ENCODE results near the gene AMPD2. TPM values are rescaled to one million over a fixed set of nuclear protein-coding genes. Genes with fewer than 3 reads are reported as not detected.

Gene AMPD2
- polyA plus RNA-seq, 4 donors: 25.9 to 50.8 (median 35.2) TPM

DNA sequence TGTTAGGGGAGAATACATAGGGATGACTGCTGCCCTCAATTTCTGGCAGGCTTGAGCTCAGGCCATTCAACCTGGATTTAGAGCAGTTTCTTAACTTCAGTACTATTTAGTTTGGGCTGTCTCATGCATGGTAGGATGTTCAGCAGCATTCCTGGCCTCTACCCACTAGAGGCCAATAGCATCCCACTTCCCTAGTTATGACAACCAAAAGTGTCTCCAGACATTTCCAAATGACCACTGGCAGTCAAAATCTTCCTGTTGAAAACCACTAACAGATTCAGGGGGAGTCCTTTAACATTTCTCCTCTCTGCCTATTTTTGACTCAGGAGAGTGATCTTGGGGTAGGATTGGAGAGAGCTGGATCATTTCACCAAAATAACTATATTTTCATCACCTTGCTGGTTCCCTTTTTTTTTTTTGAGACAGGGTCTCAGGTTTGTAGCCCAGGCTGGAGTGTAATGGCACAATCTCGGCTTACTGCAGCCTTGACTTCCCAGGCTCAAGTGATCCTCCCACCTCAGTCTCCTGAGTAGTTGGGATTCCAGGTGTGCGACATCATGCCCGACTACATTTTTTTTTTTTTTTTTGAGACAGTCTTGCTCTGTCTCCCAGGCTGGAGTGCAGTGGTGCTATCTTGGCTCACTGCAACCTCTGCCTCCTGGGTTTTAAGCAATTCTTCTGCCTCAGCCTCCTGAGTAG is 8.9 kb upstream of the AMPD2 start:
- Histone ChIP-seq H3K27me3 (ENCODE audit: control insufficient read depth in 3 of 3, insufficient read depth in 3 of 3, low read length in 3 of 3) (no peaks in the 10 kb centered on the region), H3K4me1 (ENCODE audit: control insufficient read depth in 3 of 3, insufficient read depth in 2 of 3, low read depth in 1 of 3, low read length in 2 of 3) (peaks cover 0 to 5% (median 0%) of the 10 kb centered on the region in 3 donors), H3K27ac (ENCODE audit: low read depth in 1 of 3, low read length in 2 of 3) (no peak overlapping the region), H3K9me3 (ENCODE audit: control insufficient read depth in 2 of 2, insufficient read depth in 1 of 2, low read depth in 1 of 2, low read length in 1 of 2) (no peaks in the 10 kb centered on the region), H3K4me3 (ENCODE audit: low read depth in 1 of 3, low read length in 3 of 3) (no peak overlapping the region), H3K36me3 (ENCODE audit: control insufficient read depth in 3 of 3, insufficient read depth in 2 of 3, low read depth in 1 of 3, low read length in 3 of 3) (no peaks in the 10 kb centered on the region)
- FAIRE-seq (no peak), DNase-seq (no peak)
- WGBS, 3 donors: 69 to 77% (median 74%) methylated on average over 3 of the region's 3 CpGs

DNA sequence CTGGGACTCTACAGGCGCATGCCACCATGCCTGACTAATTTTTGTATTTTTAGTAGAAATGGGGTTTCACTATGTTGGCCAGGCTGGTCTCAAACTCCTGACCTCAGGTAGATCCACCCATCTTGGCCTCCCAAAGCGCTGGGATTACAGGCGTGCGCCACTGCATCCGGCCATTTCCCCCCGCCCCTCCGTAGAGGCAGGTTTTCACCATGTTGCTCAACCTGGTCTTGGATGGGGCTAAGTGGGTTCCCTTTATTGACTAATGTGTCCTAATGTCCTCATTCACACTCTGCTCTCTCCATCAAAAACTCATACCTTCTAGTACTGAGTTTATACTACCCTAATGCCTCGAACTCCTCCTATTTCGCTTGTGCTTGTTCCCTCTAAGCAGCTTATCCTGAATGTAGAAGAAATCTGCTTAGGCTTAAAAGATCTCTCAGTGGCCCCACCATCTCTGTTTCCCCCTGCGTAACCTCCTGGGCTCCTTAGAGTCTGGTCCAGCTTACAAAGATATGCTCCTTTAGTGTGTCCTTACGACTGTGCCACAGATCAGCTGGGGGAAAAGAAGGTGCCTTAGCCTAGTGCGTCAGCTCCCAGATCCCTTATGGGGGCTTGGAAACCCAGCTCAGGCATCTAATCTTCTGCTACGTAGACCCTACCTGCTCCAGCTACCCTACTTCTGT is 8.2 kb upstream of the AMPD2 start:
- Histone ChIP-seq H3K27ac (ENCODE audit: low read depth in 1 of 3, low read length in 2 of 3) (no peak overlapping the region), H3K36me3 (ENCODE audit: control insufficient read depth in 3 of 3, insufficient read depth in 2 of 3, low read depth in 1 of 3, low read length in 3 of 3) (no peaks in the 10 kb centered on the region), H3K4me1 (ENCODE audit: control insufficient read depth in 3 of 3, insufficient read depth in 2 of 3, low read depth in 1 of 3, low read length in 2 of 3) (peaks cover 0 to 5% (median 0%) of the 10 kb centered on the region in 3 donors), H3K9me3 (ENCODE audit: control insufficient read depth in 2 of 2, insufficient read depth in 1 of 2, low read depth in 1 of 2, low read length in 1 of 2) (no peaks in the 10 kb centered on the region), H3K4me3 (ENCODE audit: low read depth in 1 of 3, low read length in 3 of 3) (no peak overlapping the region), H3K27me3 (ENCODE audit: control insufficient read depth in 3 of 3, insufficient read depth in 3 of 3, low read length in 3 of 3) (no peaks in the 10 kb centered on the region)
- no peak for FAIRE-seq
- WGBS, 3 donors: 92 to 96% (median 96%) methylated on average over 13 of the region's 13 CpGs
- no peak for DNase-seq

DNA sequence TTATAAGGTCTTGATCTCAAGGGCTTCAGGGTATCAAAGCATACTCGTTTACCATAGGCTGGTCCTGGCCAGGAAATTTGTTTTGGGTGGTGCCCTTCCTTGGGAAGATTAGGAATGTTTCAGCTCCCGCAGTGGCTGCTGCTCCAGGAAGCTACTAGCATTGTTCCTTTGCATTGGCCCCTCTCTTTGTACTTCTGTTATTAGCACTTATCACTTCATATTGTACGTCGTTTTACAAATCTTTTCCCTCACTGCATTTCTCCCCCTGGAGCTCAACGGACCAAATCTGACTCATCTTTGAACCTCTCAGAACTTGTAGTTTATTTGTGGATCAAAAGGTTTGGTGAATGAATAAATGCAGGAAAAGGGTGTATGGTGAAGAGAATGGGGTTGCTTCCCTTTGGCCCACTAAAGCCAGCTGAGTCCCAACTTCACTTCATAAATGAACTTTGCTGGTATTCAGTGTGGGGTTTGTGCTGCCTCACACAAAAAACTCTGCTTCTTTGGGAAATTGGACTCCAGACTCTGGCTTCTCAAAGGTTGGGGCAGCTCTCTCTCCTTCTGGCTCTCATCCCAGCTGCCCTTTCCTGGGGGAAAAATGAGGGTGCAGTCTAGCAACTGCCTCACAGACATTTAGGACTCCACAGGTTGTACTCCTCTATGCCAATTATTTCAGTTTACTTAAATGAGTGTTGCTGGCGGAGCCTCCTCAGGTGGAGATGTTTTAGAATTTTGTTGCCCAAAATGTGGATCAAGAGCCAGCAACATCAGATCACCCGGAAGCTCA is 6.1 kb upstream of the AMPD2 start:
- FAIRE-seq: no peak
- H3K4me3 ChIP-seq (ENCODE audit: low read depth in 1 of 3, low read length in 3 of 3): no peak overlapping the region

DNA sequence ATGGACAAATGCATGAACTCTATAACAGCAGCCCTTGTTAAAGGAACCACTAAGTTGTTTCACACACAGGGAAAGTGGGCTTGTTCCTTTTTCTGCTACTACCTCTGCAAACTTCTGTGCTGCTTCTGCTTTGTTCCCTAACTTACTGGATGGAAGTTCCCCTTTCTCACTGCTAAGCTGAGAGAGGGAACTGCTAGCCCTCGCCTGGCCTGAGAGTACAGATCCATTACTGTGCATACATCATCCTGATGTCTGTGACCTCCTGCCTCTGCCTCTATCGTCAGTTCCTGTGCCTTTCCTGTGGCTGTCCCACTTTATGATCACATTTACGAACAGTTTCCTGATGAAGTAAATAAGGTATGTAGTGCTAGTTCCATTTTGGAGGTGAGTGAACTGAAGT is 3.8 kb upstream of the AMPD2 start:
- Histone ChIP-seq H3K27me3 (ENCODE audit: control insufficient read depth in 3 of 3, insufficient read depth in 3 of 3, low read length in 3 of 3) (no peaks in the 10 kb centered on the region), H3K4me1 (ENCODE audit: control insufficient read depth in 3 of 3, insufficient read depth in 2 of 3, low read depth in 1 of 3, low read length in 2 of 3) (peaks cover 0 to 15% (median 12%) of the 10 kb centered on the region in 3 donors), H3K27ac (ENCODE audit: low read depth in 1 of 3, low read length in 2 of 3) (peak overlapping the region in 2 of 3 donors; percentile 17 to 75), H3K9me3 (ENCODE audit: control insufficient read depth in 2 of 2, insufficient read depth in 1 of 2, low read depth in 1 of 2, low read length in 1 of 2) (no peaks in the 10 kb centered on the region), H3K36me3 (ENCODE audit: control insufficient read depth in 3 of 3, insufficient read depth in 2 of 3, low read depth in 1 of 3, low read length in 3 of 3) (no peaks in the 10 kb centered on the region), H3K4me3 (ENCODE audit: low read depth in 1 of 3, low read length in 3 of 3) (no peak overlapping the region)
- 43 to 47% (median 46%) methylated on average over 3 of the region's 3 CpGs for WGBS, 3 donors
- DNase-seq (peak in 1 of 2 donors; percentile 16), FAIRE-seq (no peak)

More for the DNA sequence above, 6.1 kb upstream of the AMPD2 start:
- no peaks in the 10 kb centered on the region for H3K9me3 ChIP-seq (ENCODE audit: control insufficient read depth in 2 of 2, insufficient read depth in 1 of 2, low read depth in 1 of 2, low read length in 1 of 2)
- WGBS, 3 donors: 23 to 55% (median 44%) methylated on average over 7 of the region's 7 CpGs
- no peak overlapping the region for H3K27ac ChIP-seq (ENCODE audit: low read depth in 1 of 3, low read length in 2 of 3)
- no peaks in the 10 kb centered on the region for H3K36me3 ChIP-seq (ENCODE audit: control insufficient read depth in 3 of 3, insufficient read depth in 2 of 3, low read depth in 1 of 3, low read length in 3 of 3)
- peaks cover 0 to 12% (median 9%) of the 10 kb centered on the region in 3 donors for H3K4me1 ChIP-seq (ENCODE audit: control insufficient read depth in 3 of 3, insufficient read depth in 2 of 3, low read depth in 1 of 3, low read length in 2 of 3)
- DNase-seq: peak in 1 of 2 donors; percentile 51
- H3K27me3 ChIP-seq (ENCODE audit: control insufficient read depth in 3 of 3, insufficient read depth in 3 of 3, low read length in 3 of 3): no peaks in the 10 kb centered on the region

DNA sequence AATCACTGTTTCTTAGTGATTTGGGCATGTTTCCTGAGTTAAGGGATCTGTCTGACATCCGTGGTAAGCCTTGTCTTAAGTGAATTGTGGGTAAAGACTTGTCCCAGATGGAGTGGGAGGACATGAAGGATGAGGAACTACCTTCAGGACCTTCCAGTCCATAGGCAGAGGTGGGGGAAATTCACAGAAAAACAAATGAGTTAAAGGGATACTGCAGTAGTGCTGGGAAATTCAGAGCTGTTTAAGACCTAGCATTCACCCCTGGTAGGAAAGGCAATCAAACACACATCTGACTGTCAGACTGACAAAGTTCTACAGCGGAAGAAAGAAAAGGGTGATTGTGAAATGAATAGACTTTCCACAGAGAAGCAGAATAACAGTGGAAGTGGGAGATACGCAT is 3.2 kb upstream of the AMPD2 start:
- 74 to 83% (median 75%) methylated on average over 3 of the region's 3 CpGs for WGBS, 3 donors
- Histone ChIP-seq H3K27me3 (ENCODE audit: control insufficient read depth in 3 of 3, insufficient read depth in 3 of 3, low read length in 3 of 3) (no peaks in the 10 kb centered on the region), H3K4me3 (ENCODE audit: low read depth in 1 of 3, low read length in 3 of 3) (no peak overlapping the region), H3K36me3 (ENCODE audit: control insufficient read depth in 3 of 3, insufficient read depth in 2 of 3, low read depth in 1 of 3, low read length in 3 of 3) (peaks cover 0 to 2% (median 0%) of the 10 kb centered on the region in 3 donors), H3K9me3 (ENCODE audit: control insufficient read depth in 2 of 2, insufficient read depth in 1 of 2, low read depth in 1 of 2, low read length in 1 of 2) (no peaks in the 10 kb centered on the region), H3K4me1 (ENCODE audit: control insufficient read depth in 3 of 3, insufficient read depth in 2 of 3, low read depth in 1 of 3, low read length in 2 of 3) (peaks cover 0 to 16% (median 12%) of the 10 kb centered on the region in 3 donors), H3K27ac (ENCODE audit: low read depth in 1 of 3, low read length in 2 of 3) (peak overlapping the region in 2 of 3 donors; percentile 17 to 75)
- no peak for DNase-seq
- FAIRE-seq: no peak

DNA sequence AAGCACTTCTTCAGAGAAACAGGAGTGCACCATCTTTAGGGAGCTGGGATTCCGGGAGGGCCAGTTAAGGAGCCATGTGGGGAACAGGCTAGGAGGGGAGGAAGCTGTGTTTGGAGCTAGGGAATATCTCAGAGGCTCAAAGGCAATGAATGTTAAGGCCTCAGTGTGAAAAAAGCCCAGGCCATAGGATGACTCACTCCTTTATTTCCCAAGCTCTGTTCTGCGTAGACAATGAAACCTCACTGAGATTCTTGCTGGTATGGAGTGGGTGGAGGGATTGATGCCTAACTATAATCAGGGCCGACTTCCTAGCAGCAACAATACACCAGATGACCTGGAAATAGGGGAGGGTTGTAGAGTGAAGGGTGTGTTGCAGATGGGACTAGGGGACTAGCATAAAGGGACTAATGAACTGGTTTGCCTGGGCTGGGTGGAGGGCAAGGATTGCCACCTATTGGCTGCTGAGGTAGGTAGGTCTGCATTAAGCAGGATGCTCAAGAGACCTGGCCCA is 2.3 kb upstream of the AMPD2 start:
- Histone ChIP-seq H3K4me1 (ENCODE audit: control insufficient read depth in 3 of 3, insufficient read depth in 2 of 3, low read depth in 1 of 3, low read length in 2 of 3) (peaks cover 2 to 25% (median 14%) of the 10 kb centered on the region in 3 donors), H3K36me3 (ENCODE audit: control insufficient read depth in 3 of 3, insufficient read depth in 2 of 3, low read depth in 1 of 3, low read length in 3 of 3) (peaks cover 0 to 12% (median 0%) of the 10 kb centered on the region in 3 donors), H3K4me3 (ENCODE audit: low read depth in 1 of 3, low read length in 3 of 3) (no peak overlapping the region), H3K27me3 (ENCODE audit: control insufficient read depth in 3 of 3, insufficient read depth in 3 of 3, low read length in 3 of 3) (no peaks in the 10 kb centered on the region), H3K27ac (ENCODE audit: low read depth in 1 of 3, low read length in 2 of 3) (peak overlapping the region in 2 of 3 donors; percentile 0 to 75), H3K9me3 (ENCODE audit: control insufficient read depth in 2 of 2, insufficient read depth in 1 of 2, low read depth in 1 of 2, low read length in 1 of 2) (no peaks in the 10 kb centered on the region)
- DNase-seq (peak; percentile 54 to 68), FAIRE-seq (no peak)
- 34 to 49% (median 41%) methylated on average over 3 of the region's 3 CpGs for WGBS, 3 donors

DNA sequence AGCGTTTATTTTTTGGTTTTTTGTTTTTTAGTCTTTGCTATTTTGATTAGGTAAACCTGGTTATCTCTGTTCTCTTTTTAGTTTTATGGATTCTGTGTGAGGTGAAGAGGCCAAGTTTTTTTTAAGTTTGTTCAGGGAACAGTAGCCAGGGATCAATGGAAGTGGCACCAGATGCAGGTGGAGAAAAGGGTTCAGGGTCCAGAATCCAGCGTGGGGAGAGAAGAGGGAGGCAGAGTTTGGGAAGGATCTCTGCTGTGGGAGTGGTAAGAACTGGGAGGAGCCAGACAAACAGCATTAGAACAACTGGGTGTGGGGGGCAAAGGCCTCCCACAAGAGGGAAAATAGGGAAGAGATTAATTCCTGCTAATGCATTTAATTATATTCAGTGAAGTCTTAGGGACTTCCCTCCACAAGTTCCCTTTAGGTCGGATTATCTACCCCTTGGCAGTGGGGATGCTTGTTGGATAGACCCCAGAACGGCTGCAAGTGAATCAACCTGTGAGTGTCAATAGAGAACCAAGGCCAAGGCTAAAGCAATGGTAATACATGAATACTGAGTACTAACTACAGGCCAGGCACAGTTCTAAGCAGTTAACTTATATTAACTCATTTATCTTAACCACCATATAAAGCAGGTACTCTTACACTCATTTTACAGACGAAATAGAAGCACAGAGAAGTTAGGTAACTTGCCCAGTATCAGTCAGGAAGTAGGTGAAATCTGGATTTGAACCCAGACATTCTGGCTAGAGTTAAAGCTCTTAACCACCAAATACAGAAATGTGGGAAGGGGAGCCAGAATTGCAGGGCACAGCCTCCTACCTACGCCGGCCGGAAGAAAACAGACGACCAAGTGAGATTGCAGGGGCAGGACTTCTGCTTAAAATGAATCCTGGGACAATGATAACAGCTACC is 719 bp upstream of the AMPD2 start:
- Histone ChIP-seq H3K4me1 (ENCODE audit: control insufficient read depth in 3 of 3, insufficient read depth in 2 of 3, low read depth in 1 of 3, low read length in 2 of 3) (peaks cover 4 to 30% (median 13%) of the 10 kb centered on the region in 3 donors), H3K27ac (ENCODE audit: low read depth in 1 of 3, low read length in 2 of 3) (peak overlapping the region; percentile 60 to 95 (median 79)), H3K9me3 (ENCODE audit: control insufficient read depth in 2 of 2, insufficient read depth in 1 of 2, low read depth in 1 of 2, low read length in 1 of 2) (no peaks in the 10 kb centered on the region), H3K27me3 (ENCODE audit: control insufficient read depth in 3 of 3, insufficient read depth in 3 of 3, low read length in 3 of 3) (no peaks in the 10 kb centered on the region), H3K4me3 (ENCODE audit: low read depth in 1 of 3, low read length in 3 of 3) (peak overlapping the region in 2 of 3 donors; percentile 80 to 90), H3K36me3 (ENCODE audit: control insufficient read depth in 3 of 3, insufficient read depth in 2 of 3, low read depth in 1 of 3, low read length in 3 of 3) (peaks cover 0 to 24% (median 0%) of the 10 kb centered on the region in 3 donors)
- FAIRE-seq (no peak), DNase-seq (peak; percentile 65 to 94)
- WGBS, 3 donors: 8 to 37% (median 12%) methylated on average over 9 of the region's 9 CpGs

All from small intestine (tissue), 7 donors.